Astrocyte (in vitro differentiated cells and primary cell): ENCODE data around the gene VAPA. TPM values are rescaled to one million over a fixed set of nuclear protein-coding genes. Genes with fewer than 3 reads are reported as not detected.

ENCODE experiments used
- DNase-seq: peaks from one replicate; pipeline ENCODE4 v3.0.0-alpha.2; 2010; ENCODE audit warnings: low read depth
- FAIRE-seq: peaks from 2 replicates; lab custom pipeline; 2011; peaks lifted over from hg19 to GRCh38; lab: Jason Lieb, UNC
- H2AFZ ChIP-seq: 2 replicates; pipeline ENCODE4 v1.6.0; 2012; ENCODE audit warnings: low read depth, low read length, inconsistent platforms
- H3K27ac ChIP-seq: 2 replicates; pipeline ENCODE4 v1.5.1; 2011; ENCODE audit warnings: low read depth, low read length, inconsistent platforms
- H3K27me3 ChIP-seq: 2 replicates; pipeline ENCODE4 v1.6.0; 2011; ENCODE audit warnings: low read length, inconsistent platforms; ENCODE audit not compliant: insufficient read depth
- H3K36me3 ChIP-seq: 2 replicates; pipeline ENCODE4 v1.5.1; 2011; ENCODE audit warnings: low read length, inconsistent platforms; ENCODE audit not compliant: insufficient read depth
- H3K4me1 ChIP-seq: 2 replicates; pipeline ENCODE4 v1.5.1; 2011; ENCODE audit warnings: low read length, inconsistent platforms; ENCODE audit not compliant: insufficient read depth
- H3K4me2 ChIP-seq: 2 replicates; pipeline ENCODE4 v1.6.0; 2012; ENCODE audit warnings: low read length, inconsistent platforms
- H3K4me3 ChIP-seq: 2 replicates; pipeline ENCODE4 v1.5.1; 2011; ENCODE audit warnings: low read depth, mild to moderate bottlenecking, low read length, inconsistent platforms; ENCODE audit not compliant: insufficient read depth
- H3K79me2 ChIP-seq: 2 replicates; pipeline ENCODE4 v1.6.0; 2012; ENCODE audit warnings: mild to moderate bottlenecking, low read length, inconsistent platforms; ENCODE audit not compliant: insufficient read depth
- H3K9ac ChIP-seq: 2 replicates; pipeline ENCODE4 v1.6.0; 2012; ENCODE audit warnings: mild to moderate bottlenecking, low read length, inconsistent platforms
- H3K9me3 ChIP-seq: 2 replicates; pipeline ENCODE4 v1.5.1; 2012; ENCODE audit warnings: low read depth, mild to moderate bottlenecking, low read length, inconsistent platforms; ENCODE audit not compliant: insufficient read depth
- H4K20me1 ChIP-seq: 2 replicates; pipeline ENCODE4 v1.6.0; 2012; ENCODE audit warnings: low read length, inconsistent platforms; ENCODE audit not compliant: insufficient read depth
- H3K27ac Mint-ChIP-seq: one replicate; pipeline ENCODE4 v1.8.0; 2021; ENCODE audit warnings: mild to moderate bottlenecking, mixed read lengths; ENCODE audit not compliant: unreplicated experiment
- H3K27me3 Mint-ChIP-seq: one replicate; pipeline ENCODE4 v1.8.0; 2021; ENCODE audit warnings: low read depth, mixed read lengths; ENCODE audit not compliant: unreplicated experiment
- H3K36me3 Mint-ChIP-seq: one replicate; pipeline ENCODE4 v1.8.0; 2021; ENCODE audit warnings: low read depth, mixed read lengths; ENCODE audit not compliant: unreplicated experiment
- H3K4me1 Mint-ChIP-seq: one replicate; pipeline ENCODE4 v1.8.0; 2021; ENCODE audit warnings: low read depth, mixed read lengths; ENCODE audit not compliant: unreplicated experiment
- H3K4me3 Mint-ChIP-seq: one replicate; pipeline ENCODE4 v1.8.0; 2021; ENCODE audit warnings: mild to moderate bottlenecking, moderate library complexity, mixed read lengths; ENCODE audit not compliant: unreplicated experiment
- H3K9me3 Mint-ChIP-seq: one replicate; pipeline ENCODE4 v1.8.0; 2021; ENCODE audit warnings: mild to moderate bottlenecking, mixed read lengths; ENCODE audit not compliant: unreplicated experiment
- CTCF ChIP-seq: IDR thresholded peaks from 2 replicates; pipeline ENCODE4 v1.5.1; 2011; ENCODE audit warnings: low read depth, mild to moderate bottlenecking, inconsistent platforms, low read length, moderate library complexity; ENCODE audit not compliant: insufficient read depth
- EZH2 ChIP-seq: IDR thresholded peaks from 2 replicates; pipeline ENCODE4 v1.6.1; 2012; ENCODE audit warnings: mild to moderate bottlenecking, low read length, inconsistent platforms; ENCODE audit not compliant: insufficient read depth
- total RNA-seq: library from RNA; stranded (reverse); gene quantifications from 2 replicates; pipeline ENCODE4 v1.2.1, GENCODE V29; 2021

The VAPA gene
- total RNA-seq, 1 donor from 2014 or later = 181 TPM

DNA sequence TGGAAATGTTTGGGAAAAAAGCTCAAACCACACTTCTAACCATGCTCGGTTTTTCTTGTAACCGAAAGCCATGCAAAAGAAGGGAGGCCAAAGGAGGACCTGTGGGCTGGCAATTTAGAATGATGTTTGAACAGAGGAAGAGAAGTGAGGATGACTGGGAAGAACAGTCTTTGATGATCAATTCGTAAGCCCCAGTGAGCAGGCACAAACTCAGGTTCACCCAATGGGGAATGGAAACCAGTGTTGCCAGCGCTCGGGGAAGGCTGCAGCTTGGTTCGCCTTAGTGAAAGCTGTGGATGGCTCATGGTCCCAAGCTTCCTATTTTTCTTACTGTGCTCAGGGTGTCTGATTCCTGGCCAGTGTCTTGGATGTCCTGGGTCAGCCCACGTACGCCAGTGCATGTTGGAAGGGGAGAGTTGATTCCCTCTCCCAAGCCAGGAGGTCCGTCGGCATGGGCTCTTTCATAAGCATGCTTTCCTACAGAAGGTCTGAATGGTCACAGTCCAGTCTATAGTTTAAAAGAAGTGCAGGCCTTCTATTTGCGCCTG lies 79.2 kb downstream of the VAPA start:
- Mint-ChIP-seq H3K27me3 (peaks cover 30% of the 10 kb centered on the region), H3K36me3 (peaks cover 4% of the 10 kb centered on the region), H3K4me1 (no peaks in the 10 kb centered on the region), H3K27ac (no peak overlapping the region), H3K4me3 (no peak overlapping the region), H3K9me3 (peaks cover 15% of the 10 kb centered on the region)
- FAIRE-seq = no peak
- no peaks in the 10 kb centered on the region for H3K79me2 ChIP-seq
- no peak overlapping the region for H3K9ac ChIP-seq
- H4K20me1 ChIP-seq = no peaks in the 10 kb centered on the region
- H3K27ac ChIP-seq = no peak overlapping the region
- H3K9me3 ChIP-seq = no peaks in the 10 kb centered on the region
- H3K27me3 ChIP-seq = peaks cover 15% of the 10 kb centered on the region
- H3K4me1 ChIP-seq = no peaks in the 10 kb centered on the region
- no peaks in the 10 kb centered on the region for H3K36me3 ChIP-seq
- no peak overlapping the region for H3K4me2 ChIP-seq
- DNase-seq = no peak
- no peak overlapping the region for H3K4me3 ChIP-seq
- no peak for TF ChIP-seq EZH2
- no peak for TF ChIP-seq CTCF
- H2AFZ ChIP-seq = no peak overlapping the region

GRCh38 chr18:9993521-9994025 lies 79.8 kb downstream of the VAPA start:
- Mint-ChIP-seq H3K27ac (no peak overlapping the region), H3K27me3 (peaks cover 30% of the 10 kb centered on the region), H3K36me3 (peaks cover 4% of the 10 kb centered on the region), H3K9me3 (peaks cover 20% of the 10 kb centered on the region), H3K4me1 (no peaks in the 10 kb centered on the region), H3K4me3 (no peak overlapping the region)
- Histone ChIP-seq H3K9ac (no peak overlapping the region), H3K36me3 (no peaks in the 10 kb centered on the region), H3K9me3 (no peaks in the 10 kb centered on the region), H3K4me3 (no peak overlapping the region), H3K27ac (no peak overlapping the region), H3K27me3 (peaks cover 15% of the 10 kb centered on the region), H4K20me1 (no peaks in the 10 kb centered on the region), H2AFZ (no peak overlapping the region), H3K79me2 (no peaks in the 10 kb centered on the region), H3K4me2 (no peak overlapping the region), H3K4me1 (no peaks in the 10 kb centered on the region)
- TF ChIP-seq CTCF (no peak), EZH2 (no peak)
- FAIRE-seq = no peak
- no peak for DNase-seq

DNA sequence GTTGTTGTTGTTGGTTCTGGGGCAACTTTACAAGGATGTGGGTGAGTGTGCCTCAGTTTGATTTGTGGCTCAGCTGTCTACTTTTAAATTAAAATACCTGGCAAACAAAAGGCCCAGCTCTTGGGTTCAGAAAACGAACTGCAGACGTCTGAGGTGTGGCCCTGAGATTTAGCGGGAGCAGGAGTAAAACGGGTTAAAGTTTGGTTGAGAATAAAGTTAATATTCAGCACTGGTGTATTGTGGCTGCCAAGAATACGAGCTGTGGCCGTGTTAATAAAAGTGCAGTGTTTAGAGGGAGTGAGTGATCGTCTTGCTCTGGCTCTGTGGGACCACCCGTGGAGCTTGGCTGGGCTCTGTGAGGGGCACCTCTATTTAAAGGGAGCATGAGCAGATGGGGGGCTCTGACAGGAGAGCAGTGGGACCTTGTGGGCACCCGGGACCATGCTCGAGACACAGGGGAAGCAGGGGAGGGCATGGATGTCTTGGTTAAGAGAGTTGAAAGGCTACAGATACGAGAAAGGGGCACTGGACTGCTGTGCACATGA lies 80.3 kb downstream of the VAPA start:
- no peaks in the 10 kb centered on the region for H3K4me1 Mint-ChIP-seq
- H2AFZ ChIP-seq = no peak overlapping the region
- no peak overlapping the region for H3K4me3 Mint-ChIP-seq
- DNase-seq (no peak), FAIRE-seq (no peak)
- no peak overlapping the region for H3K4me2 ChIP-seq
- no peak overlapping the region for H3K9ac ChIP-seq
- H3K4me1 ChIP-seq = no peaks in the 10 kb centered on the region
- H3K9me3 ChIP-seq = no peaks in the 10 kb centered on the region
- H3K79me2 ChIP-seq = no peaks in the 10 kb centered on the region
- no peaks in the 10 kb centered on the region for H3K36me3 ChIP-seq
- H3K27me3 ChIP-seq = peaks cover 15% of the 10 kb centered on the region
- H4K20me1 ChIP-seq = no peaks in the 10 kb centered on the region
- peaks cover 30% of the 10 kb centered on the region for H3K27me3 Mint-ChIP-seq
- H3K4me3 ChIP-seq = no peak overlapping the region
- TF ChIP-seq EZH2 = no peak
- no peak for TF ChIP-seq CTCF
- H3K27ac Mint-ChIP-seq = no peak overlapping the region
- H3K9me3 Mint-ChIP-seq = peaks cover 22% of the 10 kb centered on the region
- no peak overlapping the region for H3K27ac ChIP-seq
- peaks cover 4% of the 10 kb centered on the region for H3K36me3 Mint-ChIP-seq
